Mesenchymal stem cell (in vitro differentiated cells and primary cell): Measurements from ENCODE around the gene KIF21A.
A peak's percentile ranks its signal among the peaks of the same experiment; 100 is the strongest.

Experiments used
- DNase-seq: peaks from one replicate; pipeline ENCODE4 v3.0.0-alpha.2; 2013
- H2AFZ ChIP-seq: one replicate; pipeline ENCODE4 v1.6.1; 2013; ENCODE audit warnings: low read depth, mild to moderate bottlenecking, control low read depth, inconsistent platforms, low read length, moderate library complexity
- H2AK5ac ChIP-seq: 2 replicates; pipeline ENCODE4 v1.6.1; 2013; ENCODE audit warnings: low read length, moderate library complexity, mild to moderate bottlenecking, inconsistent platforms; ENCODE audit not compliant: severe bottlenecking
- H2BK120ac ChIP-seq: one replicate; pipeline ENCODE4 v1.6.1; 2013; ENCODE audit warnings: low read depth, mild to moderate bottlenecking, inconsistent platforms, low read length, moderate library complexity
- H2BK12ac ChIP-seq, 2 experiments: one replicate each; pipeline ENCODE4 v1.6.1; 2013; ENCODE audit warnings: inconsistent platforms in 2 of 2, low read length in 2 of 2, mild to moderate bottlenecking in 2 of 2, moderate library complexity in 2 of 2, control low read depth in 1 of 2
- H2BK15ac ChIP-seq: one replicate; pipeline ENCODE4 v1.6.1; 2013; ENCODE audit warnings: mild to moderate bottlenecking, low read depth, inconsistent platforms; ENCODE audit not compliant: poor library complexity, severe bottlenecking
- H2BK5ac ChIP-seq: 2 replicates; pipeline ENCODE4 v1.6.1; 2013; ENCODE audit warnings: low read depth, mild to moderate bottlenecking, low read length, control low read depth, inconsistent platforms; ENCODE audit not compliant: poor library complexity, severe bottlenecking
- H3K14ac ChIP-seq, 2 experiments: one replicate each; pipeline ENCODE4 v1.6.1; 2013; ENCODE audit warnings: inconsistent platforms in 2 of 2, low read length in 2 of 2, control low read depth in 1 of 2, mild to moderate bottlenecking in 1 of 2, moderate library complexity in 1 of 2
- H3K18ac ChIP-seq, 2 experiments: one replicate each; pipeline ENCODE4 v1.6.1; 2013; ENCODE audit warnings: inconsistent platforms in 2 of 2, low read length in 2 of 2, control low read depth in 1 of 2, low read depth in 1 of 2, mild to moderate bottlenecking in 1 of 2
- H3K23ac ChIP-seq, 2 experiments: one replicate each; pipeline ENCODE4 v1.6.1; 2013; ENCODE audit warnings: inconsistent platforms in 2 of 2, low read length in 2 of 2, mild to moderate bottlenecking in 2 of 2, moderate library complexity in 2 of 2, control low read depth in 1 of 2
- H3K27ac ChIP-seq: 2 replicates; pipeline ENCODE4 v1.5.1; 2013; ENCODE audit warnings: mild to moderate bottlenecking, moderate library complexity, low read length, control low read depth, inconsistent platforms; ENCODE audit not compliant: poor library complexity, severe bottlenecking
- H3K27me3 ChIP-seq, 2 experiments: 2 replicates each; pipeline versions ENCODE4 v1.6.1 to v1.7.0; 2013; ENCODE audit warnings: low read length in 2 of 2, mild to moderate bottlenecking in 2 of 2, moderate library complexity in 2 of 2, control low read depth in 1 of 2, inconsistent platforms in 1 of 2; ENCODE audit not compliant: control insufficient read depth in 1 of 2, insufficient read depth in 1 of 2
- H3K36me3 ChIP-seq, 2 experiments: 2 replicates each; pipeline versions ENCODE4 v1.6.1 to v1.7.0; 2013; ENCODE audit warnings: low read length in 2 of 2, control low read depth in 1 of 2, inconsistent platforms in 1 of 2, low read depth in 1 of 2, mild to moderate bottlenecking in 1 of 2; ENCODE audit not compliant: insufficient read depth in 2 of 2, control insufficient read depth in 1 of 2
- H3K4ac ChIP-seq, 2 experiments: one replicate each; pipeline ENCODE4 v1.6.1; 2013; ENCODE audit warnings: inconsistent platforms in 2 of 2, low read length in 2 of 2, mild to moderate bottlenecking in 2 of 2, moderate library complexity in 2 of 2, control low read depth in 1 of 2, low read depth in 1 of 2
- H3K4me1 ChIP-seq: 2 replicates; pipeline ENCODE4 v1.6.1; 2013; ENCODE audit warnings: low read depth, low read length, control low read depth; ENCODE audit not compliant: control insufficient read depth, insufficient read depth
- H3K4me2 ChIP-seq: 2 replicates; pipeline ENCODE4 v1.6.1; 2013; ENCODE audit warnings: low read length, mild to moderate bottlenecking, inconsistent platforms; ENCODE audit not compliant: poor library complexity, severe bottlenecking
- H3K4me3 ChIP-seq, 2 experiments: 2 replicates each; pipeline versions ENCODE4 v1.5.1 to v1.7.0; 2013; ENCODE audit warnings: low read length in 2 of 2, mild to moderate bottlenecking in 2 of 2, control low read depth in 1 of 2, low read depth in 1 of 2; ENCODE audit not compliant: insufficient read depth in 1 of 2
- H3K79me1 ChIP-seq: replicated peaks from 2 replicates; pipeline ENCODE4 v1.6.1; 2013; ENCODE audit warnings: mild to moderate bottlenecking, control low read depth, low read length, inconsistent platforms; ENCODE audit not compliant: poor library complexity, severe bottlenecking
- H3K9ac ChIP-seq: 2 replicates; pipeline ENCODE4 v1.7.0; 2013; ENCODE audit warnings: mild to moderate bottlenecking, low read length, moderate library complexity
- H3K9me3 ChIP-seq: 2 replicates; pipeline ENCODE4 v1.7.0; 2013; ENCODE audit warnings: mild to moderate bottlenecking, low read length; ENCODE audit not compliant: control insufficient read depth
- H4K8ac ChIP-seq: one replicate; pipeline ENCODE4 v1.6.1; 2013; ENCODE audit warnings: inconsistent platforms, mild to moderate bottlenecking, low read length, moderate library complexity
- H4K91ac ChIP-seq: one replicate; pipeline ENCODE4 v1.6.1; 2013; ENCODE audit warnings: mild to moderate bottlenecking, low read length, inconsistent platforms
- WGBS: methylation state at CpG from one replicate; pipeline ENCODE4 v1.1.7; 2013; ENCODE audit warnings: mixed read lengths; 5-methylcytosine and 5-hydroxymethylcytosine counted together

The KIF21A gene

DNA sequence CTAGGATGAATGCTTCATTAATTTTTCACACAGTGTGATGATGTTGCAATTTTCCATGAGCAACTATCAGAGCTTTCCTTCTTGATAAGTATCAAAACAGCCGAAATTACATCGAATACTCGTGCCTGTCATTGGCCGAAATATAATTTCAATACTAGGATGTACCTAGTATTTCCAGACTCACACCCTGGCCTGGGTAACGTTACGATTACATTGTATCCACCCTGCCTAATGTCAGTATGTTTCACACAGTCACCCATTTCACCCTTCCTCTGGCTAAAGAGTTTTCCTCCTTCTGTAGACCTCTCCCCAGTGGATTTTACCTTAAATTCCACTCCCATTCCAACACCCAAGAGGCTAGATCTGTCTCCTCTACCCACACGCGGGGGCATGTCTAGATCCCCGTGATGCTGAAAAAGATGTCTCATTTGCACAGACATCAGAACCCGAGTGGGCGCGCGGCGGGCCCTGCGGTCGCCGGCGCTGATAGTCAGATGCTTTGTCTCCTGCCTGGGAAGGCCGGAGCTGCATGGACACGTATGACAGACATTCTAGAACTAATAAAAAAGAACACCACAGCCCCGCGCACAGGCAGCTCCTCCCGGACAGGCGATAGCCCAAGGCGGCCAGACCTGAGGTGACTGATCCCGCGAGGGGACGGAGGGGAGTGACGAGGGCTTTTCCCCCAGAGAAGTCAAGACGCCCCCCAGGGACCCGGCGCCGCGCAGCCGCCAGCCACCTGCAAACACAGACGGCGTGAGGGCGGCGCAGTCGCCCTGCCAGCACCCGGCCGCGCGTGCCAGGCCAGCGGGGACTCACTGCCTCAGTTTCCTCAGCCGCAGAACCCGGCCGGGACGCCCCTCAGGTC, 723 bp downstream of the KIF21A start:
- Histone ChIP-seq H4K8ac (peak overlapping the region; percentile 75), H2BK15ac (no peak overlapping the region), H3K23ac (peak overlapping the region in 1 of 2 experiments; percentile 71), H3K18ac (peak overlapping the region in 1 of 2 experiments; percentile 67), H3K4me2 (peak overlapping the region; percentile 74), H2AK5ac (no peak overlapping the region), H3K27me3 (no peaks in the 10 kb centered on the region), H3K9me3 (no peaks in the 10 kb centered on the region), H3K14ac (no peak overlapping the region), H2BK5ac (no peak overlapping the region), H3K4me1 (no peaks in the 10 kb centered on the region), H3K79me1 (peaks cover 2% of the 10 kb centered on the region), H3K4me3 (peak overlapping the region; percentile 83 to 84), H2BK120ac (peak overlapping the region; percentile 84), H2BK12ac (peak overlapping the region in 1 of 2 experiments; percentile 75), H4K91ac (peak overlapping the region; percentile 35), H3K9ac (peak overlapping the region; percentile 76), H2AFZ (peak overlapping the region; percentile 93), H3K36me3 (no peaks in the 10 kb centered on the region), H3K4ac (peak overlapping the region in 1 of 2 experiments; percentile 32), H3K27ac (peak overlapping the region; percentile 7)
- DNase-seq = peak; percentile 52
- WGBS = 8% methylated on average over 48 of the region's 49 CpGs

DNA sequence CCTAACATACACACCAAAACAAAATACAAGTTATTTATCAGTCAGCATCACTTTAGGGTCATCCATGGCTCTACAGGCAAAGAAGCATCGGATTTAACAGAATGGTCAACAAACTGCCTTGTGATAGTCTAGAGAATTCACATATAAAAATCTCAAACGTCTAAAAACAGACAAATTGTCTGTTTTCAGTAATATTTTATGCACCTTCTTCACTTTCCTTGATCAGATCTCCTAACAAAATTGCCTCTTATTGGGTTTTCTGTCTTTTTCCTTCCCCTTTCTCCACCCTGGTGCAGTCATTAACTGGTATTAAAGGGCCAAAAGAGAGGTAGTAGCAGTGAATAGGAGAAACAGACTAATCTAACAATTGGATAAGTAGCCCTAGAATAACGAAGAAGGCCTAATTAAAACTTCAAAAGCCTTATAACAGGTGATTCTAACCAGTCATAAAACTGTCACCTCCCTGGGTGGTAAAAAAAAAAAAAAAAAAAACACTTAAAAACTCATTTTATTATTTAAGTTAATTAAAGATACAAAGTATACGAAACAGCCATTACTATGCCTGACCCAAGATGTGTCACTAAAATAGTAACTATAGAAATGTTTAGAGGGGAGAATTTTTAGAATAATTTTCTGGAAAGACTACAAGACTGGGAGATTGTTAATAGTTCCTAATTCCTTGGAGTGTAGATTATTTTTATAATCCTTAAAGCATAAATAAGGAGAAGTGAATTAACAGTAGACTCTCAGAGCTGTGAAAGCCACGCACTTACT, 1.5 kb downstream of the KIF21A start:
- Histone ChIP-seq H3K4me1 (no peaks in the 10 kb centered on the region), H3K9ac (peak overlapping the region; percentile 76), H4K91ac (no peak overlapping the region), H2AFZ (no peak overlapping the region), H3K18ac (no peak overlapping the region), H2BK5ac (no peak overlapping the region), H3K79me1 (peaks cover 2% of the 10 kb centered on the region), H3K14ac (no peak overlapping the region), H3K4me3 (peak overlapping the region in 1 of 2 experiments; percentile 83), H2AK5ac (no peak overlapping the region), H3K4ac (no peak overlapping the region), H2BK12ac (no peak overlapping the region), H2BK120ac (no peak overlapping the region), H3K27me3 (no peaks in the 10 kb centered on the region), H4K8ac (no peak overlapping the region), H3K9me3 (no peaks in the 10 kb centered on the region), H3K4me2 (no peak overlapping the region), H2BK15ac (no peak overlapping the region), H3K36me3 (no peaks in the 10 kb centered on the region), H3K23ac (no peak overlapping the region), H3K27ac (no peak overlapping the region)
- DNase-seq = no peak
- WGBS = 91% methylated on average over 3 of the region's 5 CpGs

DNA sequence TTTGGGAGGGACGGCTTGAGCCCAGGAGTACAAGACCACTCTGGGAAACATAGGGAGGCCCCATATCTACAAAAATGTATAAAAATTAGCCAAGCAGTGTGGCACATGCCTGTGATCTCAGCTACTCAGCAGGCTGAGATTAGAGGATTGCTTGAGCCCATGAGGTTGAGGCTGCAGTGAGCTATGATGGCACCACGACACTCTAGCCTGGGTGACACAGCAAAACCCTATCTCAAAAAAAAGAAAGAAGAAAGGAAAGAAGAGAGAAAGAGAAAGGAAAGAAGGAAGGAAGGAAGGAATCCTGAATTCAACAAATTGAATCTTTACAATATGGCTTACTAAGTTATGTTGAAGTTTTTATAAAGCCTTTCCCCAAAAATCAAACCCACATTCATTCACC, 2.1 kb downstream of the KIF21A start:
- Histone ChIP-seq H3K14ac (no peak overlapping the region), H2BK15ac (no peak overlapping the region), H3K9ac (no peak overlapping the region), H4K91ac (no peak overlapping the region), H3K9me3 (no peaks in the 10 kb centered on the region), H3K27ac (no peak overlapping the region), H4K8ac (no peak overlapping the region), H2AFZ (no peak overlapping the region), H2AK5ac (no peak overlapping the region), H3K36me3 (no peaks in the 10 kb centered on the region), H3K18ac (no peak overlapping the region), H3K4me1 (no peaks in the 10 kb centered on the region), H3K4me3 (no peak overlapping the region), H3K27me3 (no peaks in the 10 kb centered on the region), H3K4me2 (no peak overlapping the region), H3K4ac (no peak overlapping the region), H3K23ac (no peak overlapping the region), H3K79me1 (peaks cover 3% of the 10 kb centered on the region), H2BK120ac (no peak overlapping the region), H2BK5ac (no peak overlapping the region), H2BK12ac (no peak overlapping the region)
- no peak for DNase-seq
- WGBS = 100% methylated on average over 1 of the region's 2 CpGs

GRCh38 chr12:39440101-39440500, 2.8 kb downstream of the KIF21A start:
- Histone ChIP-seq H3K14ac (no peak overlapping the region), H3K9ac (no peak overlapping the region), H3K4me1 (no peaks in the 10 kb centered on the region), H4K91ac (no peak overlapping the region), H3K4me3 (no peak overlapping the region), H2AK5ac (no peak overlapping the region), H2BK120ac (no peak overlapping the region), H3K18ac (no peak overlapping the region), H3K36me3 (no peaks in the 10 kb centered on the region), H3K9me3 (no peaks in the 10 kb centered on the region), H2BK5ac (no peak overlapping the region), H3K23ac (no peak overlapping the region), H2AFZ (no peak overlapping the region), H2BK12ac (no peak overlapping the region), H3K4ac (no peak overlapping the region), H3K79me1 (peaks cover 3% of the 10 kb centered on the region), H3K27me3 (no peaks in the 10 kb centered on the region), H3K27ac (no peak overlapping the region), H2BK15ac (no peak overlapping the region), H4K8ac (no peak overlapping the region), H3K4me2 (no peak overlapping the region)
- 100% methylated on average over 1 of the region's 1 CpG for WGBS
- DNase-seq = no peak
